ENCODE data around the gene PDGFRA.
"Not testable (repeated sequence)": the region's sequence is repeated elsewhere in the genome, so short reads cannot be mapped to it uniquely, and the experiment has no call there.

PDGFRA gene

GRCh38 chr4:54320826-54321685, 92.0 kb downstream of the PDGFRA start:
- DNase-seq (ENCODE audit: low read depth): no peak

GRCh38 chr4:54322818-54323417, 93.8 kb downstream of the PDGFRA start:
- DNase-seq (ENCODE audit: low read depth): peak; percentile 31

- no peak for DNase-seq (ENCODE audit: low read depth)
Measured at GRCh38 chr4:54330896-54331295, 101.8 kb downstream of the PDGFRA start.

GRCh38 chr4:54332542-54332941, 103.4 kb downstream of the PDGFRA start:
- DNase-seq (ENCODE audit: low read depth): no peak

- no peak for DNase-seq (ENCODE audit: low read depth)
Measured at GRCh38 chr4:54333657-54334056, 104.6 kb downstream of the PDGFRA start.

- not testable (repeated sequence) for DNase-seq (ENCODE audit: low read depth)
Measured at GRCh38 chr4:54334769-54335168, 105.7 kb downstream of the PDGFRA start.

- DNase-seq (ENCODE audit: low read depth): no peak
Measured at GRCh38 chr4:54337009-54337408, 107.9 kb downstream of the PDGFRA start.

- not testable (repeated sequence) for DNase-seq (ENCODE audit: low read depth)
Measured at GRCh38 chr4:54342067-54342466, 113.0 kb downstream of the PDGFRA start.

Data from CMK (cell line).